Esophagus squamous epithelium (tissue), 4 donors: ENCODE measurements around the gene STX18.

Experiments
- CTCF ChIP-seq, 6 experiments: fragments of 450-650 bp in 4 of 6; fragments of 200-600 bp in 2 of 6; sonication (generic) in 2 of 6; IDR thresholded peaks; one replicate each; pipeline ENCODE4 v1.5.1; 2016 to 2019; ENCODE audit warnings: antibody characterized with exemption in 6 of 6, mild to moderate bottlenecking in 4 of 6, moderate library complexity in 4 of 6
- POLR2A ChIP-seq, 4 donors: fragments of 450-650 bp; IDR thresholded peaks; one replicate each; pipeline ENCODE4 v1.6.1; 2017; ENCODE audit warnings: antibody characterized with exemption in 4 of 4, mild to moderate bottlenecking in 4 of 4, moderate library complexity in 3 of 4

DNA sequence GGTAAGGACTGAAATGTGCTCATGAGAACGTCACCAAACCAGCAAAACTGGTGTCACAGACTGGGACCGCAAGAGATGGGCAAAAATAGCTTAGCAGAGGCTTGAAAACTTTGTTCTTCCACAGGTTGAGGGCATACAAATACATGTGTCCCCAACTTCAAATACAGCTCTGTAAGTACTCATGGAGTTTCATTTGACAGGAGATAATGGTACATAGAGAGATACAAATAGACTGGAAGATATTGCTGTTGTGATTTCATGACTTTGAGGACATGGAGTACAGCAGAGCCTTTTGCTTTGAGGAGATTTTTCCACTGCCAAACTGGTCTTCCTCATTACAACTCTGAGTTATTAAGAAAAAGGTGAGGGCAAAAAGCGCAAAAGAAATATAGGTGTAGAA is 70.7 kb downstream of the STX18 start:
- TF ChIP-seq POLR2A (IDR thresholded peaks at IDR 0.05) (no peak), CTCF (IDR thresholded peaks at IDR 0.05) (no peak)
